NB4 (cell line): ENCODE measurements around the gene RNASEL.

Experiments
- CTCF ChIP-seq: IDR thresholded peaks from one replicate; pipeline ENCODE4 v1.5.1; 2012; ENCODE audit warnings: low read depth, low read length
- MAX ChIP-seq: IDR thresholded peaks from 2 replicates; pipeline ENCODE4 v1.6.1; 2011; ENCODE audit warnings: low read depth, low read length
- MYC ChIP-seq: IDR thresholded peaks from 2 replicates; pipeline ENCODE4 v1.6.1; 2011; ENCODE audit warnings: low read depth, low read length
- POLR2A ChIP-seq: IDR thresholded peaks from 2 replicates; pipeline ENCODE4 v1.6.1; 2011; ENCODE audit warnings: mild to moderate bottlenecking; ENCODE audit not compliant: insufficient read length; ENCODE audit errors: extremely low read depth

GRCh38 chr1:182633031-182633430 lies 44.0 kb upstream of the RNASEL start:
- TF ChIP-seq CTCF (no peak), MAX (no peak), POLR2A (no peak), MYC (no peak)
